Activated CD8-positive, alpha-beta memory T cell treated with anti-CD3 and anti-CD28 coated beads for 1 hour (primary cell): ENCODE measurements around the gene SLC23A2.
"Not testable (repeated sequence)": the region's sequence is repeated elsewhere in the genome, so short reads cannot be mapped to it uniquely, and the experiment has no call there.

Experiments
- DNase-seq, 2 donors: peaks; one replicate each; pipeline ENCODE4 v3.0.0-alpha.2; 2020; ENCODE audit warnings: low read depth in 1 of 2; ENCODE audit errors: extremely low read depth in 1 of 2

SLC23A2 gene

GRCh38 chr20:4937407-4938319, 63.6 kb downstream of the SLC23A2 start:
- DNase-seq: no peak

- no peak for DNase-seq
Measured at GRCh38 chr20:4936851-4937406, 64.4 kb downstream of the SLC23A2 start.

- no peak for DNase-seq
Measured at GRCh38 chr20:4936392-4936850, 64.9 kb downstream of the SLC23A2 start.

GRCh38 chr20:4932061-4932460, 69.2 kb downstream of the SLC23A2 start:
- DNase-seq: no peak

- no peak for DNase-seq
Measured at GRCh38 chr20:4929686-4930397, 71.5 kb downstream of the SLC23A2 start.

GRCh38 chr20:4926531-4927156, 74.7 kb downstream of the SLC23A2 start:
- no peak for DNase-seq

GRCh38 chr20:4925842-4926530, 75.3 kb downstream of the SLC23A2 start:
- no peak for DNase-seq

- no peak for DNase-seq
Measured at GRCh38 chr20:4924446-4924845, 76.9 kb downstream of the SLC23A2 start.

GRCh38 chr20:4924032-4924431, 77.3 kb downstream of the SLC23A2 start:
- DNase-seq: no peak

GRCh38 chr20:4922186-4922585, 79.1 kb downstream of the SLC23A2 start:
- DNase-seq: no peak

GRCh38 chr20:4921271-4921670, 80.0 kb downstream of the SLC23A2 start:
- not testable (repeated sequence) for DNase-seq

- no peak for DNase-seq
Measured at GRCh38 chr20:4920655-4921054, 80.7 kb downstream of the SLC23A2 start.

GRCh38 chr20:4920131-4920530, 81.2 kb downstream of the SLC23A2 start:
- no peak for DNase-seq

- DNase-seq: no peak
Measured at GRCh38 chr20:4919047-4919704, 82.1 kb downstream of the SLC23A2 start.

GRCh38 chr20:4918473-4918872, 82.8 kb downstream of the SLC23A2 start:
- no peak for DNase-seq

- DNase-seq: no peak
Measured at GRCh38 chr20:4916971-4917881, 84.1 kb downstream of the SLC23A2 start.

GRCh38 chr20:4913147-4913546, 88.2 kb downstream of the SLC23A2 start:
- no peak for DNase-seq

GRCh38 chr20:4912380-4913142, 88.7 kb downstream of the SLC23A2 start:
- DNase-seq: no peak
